Subcutaneous abdominal adipose tissue (tissue), 5 donors: ENCODE results near the gene ZBTB39.

Source experiments
- H3K27ac ChIP-seq: one replicate; pipeline ENCODE4 v1.7.0; 2013; ENCODE audit warnings: low read depth, mild to moderate bottlenecking, inconsistent platforms, low read length, moderate library complexity
- H3K27me3 ChIP-seq, 5 donors: one replicate each; pipeline ENCODE4 v1.7.0; 2013; ENCODE audit warnings: low read length in 5 of 5, inconsistent platforms in 1 of 5; ENCODE audit not compliant: control insufficient read depth in 5 of 5, insufficient read depth in 4 of 5
- H3K36me3 ChIP-seq, 5 donors: one replicate each; pipeline ENCODE4 v1.7.0; 2013; ENCODE audit warnings: low read length in 5 of 5; ENCODE audit not compliant: control insufficient read depth in 5 of 5, insufficient read depth in 5 of 5
- H3K4me1 ChIP-seq, 5 donors: one replicate each; pipeline ENCODE4 v1.7.0; 2013; ENCODE audit warnings: low read length in 5 of 5, mild to moderate bottlenecking in 3 of 5, moderate library complexity in 1 of 5; ENCODE audit not compliant: control insufficient read depth in 5 of 5, insufficient read depth in 5 of 5
- H3K4me3 ChIP-seq, 5 donors: one replicate each; pipeline ENCODE4 v1.7.0; 2013; ENCODE audit warnings: low read length in 5 of 5, low read depth in 1 of 5
- H3K9ac ChIP-seq, 5 donors: one replicate each; pipeline ENCODE4 v1.7.0; 2013; ENCODE audit warnings: low read length in 5 of 5, mild to moderate bottlenecking in 4 of 5, moderate library complexity in 3 of 5
- H3K9me3 ChIP-seq, 5 donors: one replicate each; pipeline ENCODE4 v1.7.0; 2013; ENCODE audit warnings: low read length in 5 of 5; ENCODE audit not compliant: control insufficient read depth in 5 of 5
- donor health status: healthy.
- donor health status: healthy.
- donor health status: healthy.
- donor health status: healthy.
- donor health status: healthy.

ZBTB39 gene

DNA sequence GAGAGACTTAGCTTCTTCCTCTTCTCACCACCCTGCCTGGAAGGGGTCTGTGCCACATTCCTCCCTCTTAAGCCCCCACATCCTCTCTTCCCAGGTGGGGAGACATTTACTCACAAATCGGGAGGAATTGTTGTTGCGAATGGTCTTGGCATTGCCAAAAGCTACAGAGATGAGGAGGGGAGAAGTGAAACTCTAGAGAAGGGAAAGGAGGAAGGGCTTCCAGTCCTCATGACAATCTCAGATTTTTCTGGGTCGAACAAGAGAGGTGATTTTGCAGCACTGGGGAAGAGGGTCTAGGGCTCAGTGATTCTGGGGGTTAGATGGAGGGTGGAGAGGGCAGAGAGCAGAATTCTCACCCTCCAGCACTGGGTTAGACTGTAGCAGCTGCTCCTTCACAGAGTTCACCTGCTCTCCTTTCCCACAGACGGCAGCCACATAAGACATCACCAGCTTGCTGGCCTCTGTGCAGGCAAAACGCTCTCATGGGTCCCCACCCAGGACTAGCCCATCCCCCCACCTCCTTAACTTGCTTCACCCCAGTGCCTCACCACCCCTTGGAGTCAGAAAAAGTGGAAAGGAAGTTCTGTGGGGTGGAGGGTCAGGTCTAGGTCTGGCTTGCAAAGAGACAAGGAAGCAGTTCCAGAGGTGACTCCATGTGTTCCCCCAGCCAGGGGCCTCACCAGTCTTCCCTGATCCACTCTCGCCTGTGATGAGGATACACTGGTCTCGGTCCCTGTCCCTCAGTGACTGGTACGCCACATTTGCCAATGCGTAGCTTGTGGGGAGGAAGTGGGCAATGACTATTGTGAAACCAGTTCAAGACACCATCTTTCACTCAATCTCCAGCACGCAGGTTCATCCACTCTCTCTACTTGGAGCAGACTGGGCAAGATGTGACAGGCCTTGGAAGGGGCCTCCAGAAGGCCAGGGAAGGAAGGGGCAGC is 40.9 kb upstream of the ZBTB39 start:
- Histone ChIP-seq H3K27ac (no peak overlapping the region), H3K9ac (no peak overlapping the region), H3K27me3 (peaks cover 0 to 16% (median 6%) of the 10 kb centered on the region in 5 donors), H3K4me1 (peaks cover 0 to 22% (median 2%) of the 10 kb centered on the region in 5 donors), H3K4me3 (no peak overlapping the region), H3K36me3 (no peaks in the 10 kb centered on the region), H3K9me3 (no peaks in the 10 kb centered on the region)

DNA sequence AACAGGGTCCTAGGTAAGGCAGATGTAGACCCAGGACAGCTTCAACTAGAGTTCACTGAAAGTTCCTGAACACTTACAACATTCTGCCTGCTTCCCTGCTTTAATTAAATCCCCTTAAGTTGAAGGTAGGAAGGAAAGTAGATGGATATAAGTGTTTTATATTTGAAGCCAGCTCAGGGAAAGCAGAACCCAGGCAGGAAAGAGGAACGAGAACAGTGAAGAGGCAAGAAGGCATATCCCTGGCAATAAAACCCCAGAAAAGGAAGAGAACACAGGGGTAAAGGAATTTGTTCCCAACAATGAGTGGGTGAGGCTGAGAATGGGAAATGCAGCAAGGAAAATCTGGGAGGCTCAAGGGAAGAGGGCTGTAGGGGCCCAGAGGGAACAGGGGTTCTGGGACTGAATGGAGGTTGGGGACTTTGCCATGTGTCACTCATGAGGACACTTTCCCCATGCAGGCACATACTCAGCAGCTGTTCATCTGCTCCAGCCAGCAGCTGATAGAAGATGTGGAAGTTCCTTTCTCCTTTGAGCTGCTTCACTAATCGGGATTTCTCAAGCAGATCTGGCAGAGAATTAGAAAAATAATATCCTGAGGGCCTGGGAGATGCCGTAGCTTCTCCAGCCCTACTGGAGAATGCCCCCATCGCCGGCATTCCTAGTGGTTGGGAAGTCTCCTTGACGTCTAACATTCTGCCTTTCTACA is 39.9 kb upstream of the ZBTB39 start:
- H3K27ac ChIP-seq: no peak overlapping the region
- H3K36me3 ChIP-seq: no peaks in the 10 kb centered on the region
- no peaks in the 10 kb centered on the region for H3K9me3 ChIP-seq
- no peak overlapping the region for H3K4me3 ChIP-seq
- H3K4me1 ChIP-seq: peaks cover 0 to 22% (median 2%) of the 10 kb centered on the region in 5 donors
- H3K9ac ChIP-seq: no peak overlapping the region
- H3K27me3 ChIP-seq: peaks cover 0 to 16% (median 6%) of the 10 kb centered on the region in 5 donors

DNA sequence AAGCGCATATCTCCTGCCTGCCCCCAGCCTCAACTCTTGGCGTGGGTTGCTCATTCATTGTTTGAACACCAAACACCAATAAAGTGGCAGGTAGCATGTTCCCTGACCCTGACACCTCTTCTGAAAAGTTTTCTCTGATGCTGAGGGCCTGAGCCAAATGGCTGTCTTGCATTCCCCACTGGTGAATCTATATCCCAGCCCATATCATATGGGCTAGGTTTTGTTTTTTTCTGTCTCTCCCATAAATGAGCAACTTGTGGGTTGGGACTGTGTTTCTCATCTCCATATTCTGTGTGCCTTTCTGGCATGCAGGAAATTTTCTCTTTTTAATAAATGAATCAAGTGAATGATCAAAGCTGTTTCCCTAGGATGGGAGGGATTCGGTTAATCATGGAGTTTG is 38.5 kb upstream of the ZBTB39 start:
- H3K4me3 ChIP-seq: no peak overlapping the region
- no peaks in the 10 kb centered on the region for H3K36me3 ChIP-seq

DNA sequence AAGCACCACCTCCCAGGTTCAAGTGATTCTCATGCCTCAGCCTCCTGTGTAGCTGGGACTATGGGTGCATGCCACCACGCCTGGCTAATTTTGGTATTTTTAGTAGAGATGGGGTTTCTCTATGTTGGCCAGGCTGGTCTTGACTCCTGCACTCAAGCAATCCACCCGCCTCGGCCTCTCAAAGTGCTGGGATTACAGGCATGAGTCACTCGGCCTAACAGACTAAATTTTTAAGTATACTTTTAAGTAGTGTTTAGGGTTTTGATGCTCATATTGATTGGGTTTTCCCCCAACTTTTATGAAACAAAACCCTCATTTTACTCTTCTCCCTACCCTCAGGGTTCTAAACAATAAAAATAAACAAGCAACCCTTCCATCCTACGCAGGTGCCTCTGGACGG is 38.1 kb upstream of the ZBTB39 start:
- H3K27ac ChIP-seq: no peak overlapping the region
- peaks cover 0 to 22% (median 2%) of the 10 kb centered on the region in 5 donors for H3K4me1 ChIP-seq
- peaks cover 0 to 16% (median 6%) of the 10 kb centered on the region in 5 donors for H3K27me3 ChIP-seq
- H3K4me3 ChIP-seq: no peak overlapping the region
- H3K9ac ChIP-seq: no peak overlapping the region
- H3K36me3 ChIP-seq: no peaks in the 10 kb centered on the region
- no peaks in the 10 kb centered on the region for H3K9me3 ChIP-seq

More for the DNA sequence above, 38.5 kb upstream of the ZBTB39 start:
- Histone ChIP-seq H3K27ac (no peak overlapping the region), H3K27me3 (peaks cover 0 to 16% (median 6%) of the 10 kb centered on the region in 5 donors), H3K9ac (no peak overlapping the region), H3K9me3 (no peaks in the 10 kb centered on the region), H3K4me1 (peaks cover 0 to 22% (median 2%) of the 10 kb centered on the region in 5 donors)

DNA sequence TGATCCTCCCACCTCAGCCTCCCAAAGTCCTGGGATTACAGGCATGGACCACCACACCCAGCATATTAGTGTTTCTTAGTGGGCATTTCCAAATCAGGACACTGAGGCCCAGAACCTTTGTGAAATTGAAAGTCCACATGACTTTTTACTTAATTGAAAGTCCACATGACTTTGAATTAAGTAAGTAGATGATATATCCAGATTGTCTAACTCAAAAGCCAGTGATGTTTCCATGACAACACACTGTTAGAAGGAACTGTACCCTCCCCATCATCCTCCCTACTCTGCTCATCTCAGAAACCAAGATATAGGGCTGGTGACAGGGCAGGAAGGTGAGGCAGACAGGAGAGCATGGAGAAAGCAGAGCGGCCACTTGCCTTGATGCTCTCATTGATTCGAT is 36.3 kb upstream of the ZBTB39 start:
- peaks cover 0 to 17% (median 2%) of the 10 kb centered on the region in 5 donors for H3K4me1 ChIP-seq
- H3K27ac ChIP-seq: no peak overlapping the region
- no peaks in the 10 kb centered on the region for H3K9me3 ChIP-seq
- no peak overlapping the region for H3K4me3 ChIP-seq
- H3K36me3 ChIP-seq: no peaks in the 10 kb centered on the region
- no peak overlapping the region for H3K9ac ChIP-seq
- peaks cover 0 to 12% (median 4%) of the 10 kb centered on the region in 5 donors for H3K27me3 ChIP-seq

DNA sequence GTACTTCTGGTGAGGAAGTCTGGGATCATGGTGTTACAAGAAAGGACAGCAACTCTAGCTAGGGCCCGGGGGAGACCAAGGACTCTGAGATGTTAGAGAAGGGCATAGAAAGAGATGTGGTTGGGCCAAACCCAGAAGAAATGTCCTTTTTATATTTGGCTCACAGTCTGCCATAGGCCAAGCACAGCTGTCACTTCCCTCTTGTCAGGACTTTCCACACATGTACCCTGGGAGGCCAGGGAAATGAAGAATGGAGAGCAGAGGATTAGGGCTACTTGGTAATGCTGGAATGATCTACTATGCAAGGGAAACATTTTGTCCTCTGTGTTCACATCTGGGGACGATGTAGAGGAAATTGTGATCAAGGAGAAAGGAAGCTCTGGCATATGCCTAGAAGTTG is 34.4 kb upstream of the ZBTB39 start:
- H3K4me3 ChIP-seq: no peak overlapping the region
- no peaks in the 10 kb centered on the region for H3K9me3 ChIP-seq
- H3K27ac ChIP-seq: no peak overlapping the region
- H3K36me3 ChIP-seq: no peaks in the 10 kb centered on the region
- peaks cover 0 to 3% (median 0%) of the 10 kb centered on the region in 5 donors for H3K4me1 ChIP-seq
- peaks cover 0 to 4% (median 3%) of the 10 kb centered on the region in 5 donors for H3K27me3 ChIP-seq
- no peak overlapping the region for H3K9ac ChIP-seq

DNA sequence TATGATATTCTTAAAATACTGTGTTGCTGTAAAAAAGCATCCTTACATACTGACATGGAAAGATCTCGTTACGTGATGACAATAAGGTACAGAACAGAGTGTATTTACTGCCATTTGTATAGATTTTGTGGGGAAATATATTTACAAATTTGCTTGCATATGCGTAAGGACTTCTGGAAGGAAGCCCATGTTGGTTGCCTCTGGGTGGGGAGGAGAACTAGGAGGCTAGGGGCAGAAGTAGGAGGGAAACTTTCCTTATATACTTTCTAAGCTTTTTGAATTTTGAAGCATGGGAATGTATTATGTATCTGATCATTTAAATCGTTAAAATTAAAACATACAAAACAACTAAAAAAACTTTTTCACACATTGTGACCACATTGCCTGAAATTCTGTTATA is 33.9 kb upstream of the ZBTB39 start:
- no peaks in the 10 kb centered on the region for H3K9me3 ChIP-seq
- H3K27me3 ChIP-seq: peaks cover 0 to 4% (median 3%) of the 10 kb centered on the region in 5 donors
- no peaks in the 10 kb centered on the region for H3K4me1 ChIP-seq
- no peak overlapping the region for H3K9ac ChIP-seq
- no peak overlapping the region for H3K27ac ChIP-seq
- no peak overlapping the region for H3K4me3 ChIP-seq
- no peaks in the 10 kb centered on the region for H3K36me3 ChIP-seq

DNA sequence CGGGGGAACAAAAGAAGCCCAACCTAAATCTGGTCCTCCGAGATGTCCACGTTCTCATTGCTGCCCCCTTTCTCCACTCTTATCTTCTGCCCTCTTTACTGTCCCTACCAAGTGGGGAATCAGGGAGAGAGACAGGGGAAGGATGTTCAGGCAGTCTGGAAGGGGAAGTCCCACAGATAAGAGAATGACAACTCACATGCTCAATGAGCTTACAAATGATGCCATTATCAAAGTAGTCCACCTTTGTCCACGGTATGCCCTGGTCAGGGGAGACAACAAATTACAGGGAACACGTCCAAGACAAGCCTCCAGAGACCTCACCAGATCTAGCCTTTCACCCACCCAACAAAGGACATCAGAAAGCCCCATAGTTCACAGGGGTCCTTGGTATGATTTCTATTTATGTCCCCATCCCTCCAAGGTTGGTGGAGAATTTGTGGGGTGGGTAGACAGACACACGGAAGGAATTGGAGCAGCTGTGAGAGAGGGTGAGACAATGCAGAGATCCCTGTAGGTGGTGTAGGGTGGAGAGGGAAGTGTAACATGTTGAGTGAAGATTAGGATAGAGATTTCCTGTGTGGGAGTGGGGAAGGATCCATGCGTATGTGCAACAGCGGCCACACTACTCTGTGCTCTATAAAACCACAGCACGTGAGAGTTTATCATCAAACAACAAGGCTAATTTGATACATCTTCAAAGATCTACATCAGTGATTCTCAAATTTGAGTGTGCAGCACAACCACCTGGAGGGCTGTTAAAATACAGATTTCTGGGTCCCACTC is 32.9 kb upstream of the ZBTB39 start:
- no peak overlapping the region for H3K27ac ChIP-seq
- H3K9me3 ChIP-seq: no peaks in the 10 kb centered on the region
- no peaks in the 10 kb centered on the region for H3K4me1 ChIP-seq
- H3K36me3 ChIP-seq: no peaks in the 10 kb centered on the region
- H3K27me3 ChIP-seq: peaks cover 0 to 4% (median 3%) of the 10 kb centered on the region in 5 donors
- no peak overlapping the region for H3K9ac ChIP-seq
- H3K4me3 ChIP-seq: no peak overlapping the region

DNA sequence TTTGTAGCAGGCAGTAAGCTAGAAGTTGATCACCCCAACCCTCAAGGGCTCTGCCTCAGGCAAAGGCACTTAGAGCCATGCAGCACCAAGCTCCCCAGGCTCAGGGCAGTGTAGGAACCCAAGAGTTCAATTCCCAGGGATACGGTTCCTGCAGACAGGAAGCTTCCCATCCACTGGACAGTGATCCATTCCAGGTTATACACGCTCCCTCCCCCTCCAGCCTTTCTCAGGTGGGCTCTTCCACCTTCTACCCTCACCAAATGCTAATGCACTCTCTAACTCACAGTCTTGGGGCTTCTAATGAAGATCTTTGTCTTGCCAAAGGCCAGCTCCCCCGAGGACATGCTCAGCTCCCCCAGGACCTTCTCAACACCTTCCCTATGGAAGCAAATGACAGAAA is 30.9 kb upstream of the ZBTB39 start:
- no peak overlapping the region for H3K27ac ChIP-seq
- H3K4me3 ChIP-seq: no peak overlapping the region
- H3K9ac ChIP-seq: no peak overlapping the region
- H3K36me3 ChIP-seq: no peaks in the 10 kb centered on the region
- H3K9me3 ChIP-seq: no peaks in the 10 kb centered on the region
- peaks cover 0 to 3% (median 0%) of the 10 kb centered on the region in 5 donors for H3K27me3 ChIP-seq
- H3K4me1 ChIP-seq: no peaks in the 10 kb centered on the region
